Gastroesophageal sphincter (tissue), 4 donors: Measurements from ENCODE around the gene FAM234A. TPM values are rescaled to one million over a fixed set of nuclear protein-coding genes. Genes with fewer than 3 reads are reported as not detected.
"Not testable (repeated sequence)": the region's sequence is repeated elsewhere in the genome, so short reads cannot be mapped to it uniquely, and the experiment has no call there.

Experiments used
- ATAC-seq: fragments of 150-250 bp; one replicate; pipeline ENCODE4 v1.9.1; 2016; ENCODE audit warnings: mild to moderate bottlenecking, moderate library complexity
- H3K27ac ChIP-seq, 4 donors: fragments of 200-600 bp; sonication (generic) in 3 of 4; 1 replicate in 3 of 4; 2 replicates in 1 of 4; pipeline ENCODE4 v1.5.1; 2016 to 2019
- H3K27me3 ChIP-seq: fragments of 200-600 bp; sonication (generic); one replicate; pipeline ENCODE4 v1.5.1; 2019
- H3K36me3 ChIP-seq, 2 donors: fragments of 200-600 bp; sonication (generic); one replicate each; pipeline ENCODE4 v1.5.1; 2019; ENCODE audit warnings: control low read depth in 1 of 2
- H3K4me1 ChIP-seq, 3 donors: fragments of 200-600 bp; sonication (generic); 1 replicate in 2 of 3; 2 replicates in 1 of 3; pipeline ENCODE4 v1.5.1; 2016 to 2019; ENCODE audit warnings: control low read depth in 2 of 3
- H3K4me3 ChIP-seq, 2 donors: fragments of 200-600 bp; sonication (generic); one replicate each; pipeline ENCODE4 v1.5.1; 2019; ENCODE audit warnings: mild to moderate bottlenecking in 1 of 2, moderate library complexity in 1 of 2
- H3K9me3 ChIP-seq, 3 donors: fragments of 200-600 bp; sonication (generic); one replicate each; pipeline ENCODE4 v1.5.1; 2017 to 2019; ENCODE audit warnings: control low read depth in 2 of 3
- EP300 ChIP-seq: sonication (generic); formaldehyde crosslinking; IDR thresholded peaks from one replicate; pipeline ENCODE4 v1.6.1; 2017; ENCODE audit warnings: antibody characterized with exemption, mild to moderate bottlenecking
- POLR2A ChIP-seq, 2 donors: fragments of 450-650 bp; IDR thresholded peaks; one replicate each; pipeline ENCODE4 v1.6.1; 2017; ENCODE audit warnings: antibody characterized with exemption in 2 of 2, mild to moderate bottlenecking in 2 of 2, moderate library complexity in 1 of 2
- POLR2AphosphoS5 ChIP-seq: sonication (generic); formaldehyde crosslinking; IDR thresholded peaks from one replicate; pipeline ENCODE4 v1.6.1; 2017; ENCODE audit warnings: antibody characterized with exemption
- WGBS, 2 donors: methylation state at CpG; one replicate each; pipeline ENCODE4 v1.1.5; 2018; ENCODE audit warnings: low coverage in 1 of 2; 5-methylcytosine and 5-hydroxymethylcytosine counted together
- total RNA-seq, 4 donors: library from RNA; depleted of rRNA; stranded (reverse); fragments of >200 nt; gene quantifications; one replicate each; pipeline ENCODE4 v1.1.0, GENCODE V29; 2016
- TF ChIP-seq, protein P1 (sequence below), 4 experiments: fragments of 200-600 bp in 2 of 4; fragments of 450-650 bp in 2 of 4; sonication (generic) in 1 of 4; IDR thresholded peaks; one replicate each; pipeline ENCODE4 v1.5.1; 2017 to 2019; ENCODE audit warnings: antibody characterized with exemption in 4 of 4, mild to moderate bottlenecking in 2 of 4, moderate library complexity in 2 of 4

FAM234A gene
- total RNA-seq, 4 donors from 2014 or later: 54.5 to 123 (median 93.2) TPM

DNA sequence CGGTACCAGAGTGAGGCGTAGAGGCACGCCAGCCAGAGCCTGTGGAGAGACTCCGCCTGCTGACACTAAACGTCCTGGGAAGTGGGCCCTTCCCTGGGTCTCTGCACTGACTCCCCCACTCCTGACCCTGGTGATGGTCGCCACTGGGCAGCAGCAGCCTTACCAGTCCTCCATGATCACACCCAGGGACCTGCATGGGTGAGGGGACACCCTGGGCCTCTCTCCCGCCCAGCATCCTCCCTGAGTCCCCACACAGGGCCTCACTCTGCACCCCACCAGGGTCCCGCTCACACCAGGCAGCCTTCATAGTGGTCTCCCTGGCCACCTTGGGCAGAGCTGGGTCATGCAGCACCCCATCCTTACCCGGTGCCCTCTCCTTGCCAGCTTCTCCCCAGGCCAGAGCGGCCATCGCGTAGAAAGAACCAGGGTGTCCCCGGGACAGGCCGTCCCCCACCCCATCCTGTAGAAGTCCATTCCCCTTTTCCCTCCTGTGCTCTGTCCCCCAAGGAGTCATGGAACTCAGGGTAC lies 30.4 kb downstream of the FAM234A start:
- WGBS, 2 donors: 80% methylated on average over 4 of the region's 14 CpGs; no CpG with 5 or more reads in 1 of the 2 donors
- Histone ChIP-seq H3K9me3 (no peaks in the 10 kb centered on the region), H3K4me1 (no peaks in the 10 kb centered on the region), H3K27me3 (no peaks in the 10 kb centered on the region), H3K36me3 (peaks cover 0 to 58% of the 10 kb centered on the region in 2 donors), H3K4me3 (no peak overlapping the region), H3K27ac (no peak overlapping the region)
- TF ChIP-seq EP300 (no peak), POLR2AphosphoS5 (no peak), POLR2A (IDR thresholded peaks at IDR 0.05) (no peak)
- TF ChIP-seq, protein P1, sequence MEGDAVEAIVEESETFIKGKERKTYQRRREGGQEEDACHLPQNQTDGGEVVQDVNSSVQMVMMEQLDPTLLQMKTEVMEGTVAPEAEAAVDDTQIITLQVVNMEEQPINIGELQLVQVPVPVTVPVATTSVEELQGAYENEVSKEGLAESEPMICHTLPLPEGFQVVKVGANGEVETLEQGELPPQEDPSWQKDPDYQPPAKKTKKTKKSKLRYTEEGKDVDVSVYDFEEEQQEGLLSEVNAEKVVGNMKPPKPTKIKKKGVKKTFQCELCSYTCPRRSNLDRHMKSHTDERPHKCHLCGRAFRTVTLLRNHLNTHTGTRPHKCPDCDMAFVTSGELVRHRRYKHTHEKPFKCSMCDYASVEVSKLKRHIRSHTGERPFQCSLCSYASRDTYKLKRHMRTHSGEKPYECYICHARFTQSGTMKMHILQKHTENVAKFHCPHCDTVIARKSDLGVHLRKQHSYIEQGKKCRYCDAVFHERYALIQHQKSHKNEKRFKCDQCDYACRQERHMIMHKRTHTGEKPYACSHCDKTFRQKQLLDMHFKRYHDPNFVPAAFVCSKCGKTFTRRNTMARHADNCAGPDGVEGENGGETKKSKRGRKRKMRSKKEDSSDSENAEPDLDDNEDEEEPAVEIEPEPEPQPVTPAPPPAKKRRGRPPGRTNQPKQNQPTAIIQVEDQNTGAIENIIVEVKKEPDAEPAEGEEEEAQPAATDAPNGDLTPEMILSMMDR (IDR thresholded peaks at IDR 0.05): no peak
- no peak for ATAC-seq

DNA sequence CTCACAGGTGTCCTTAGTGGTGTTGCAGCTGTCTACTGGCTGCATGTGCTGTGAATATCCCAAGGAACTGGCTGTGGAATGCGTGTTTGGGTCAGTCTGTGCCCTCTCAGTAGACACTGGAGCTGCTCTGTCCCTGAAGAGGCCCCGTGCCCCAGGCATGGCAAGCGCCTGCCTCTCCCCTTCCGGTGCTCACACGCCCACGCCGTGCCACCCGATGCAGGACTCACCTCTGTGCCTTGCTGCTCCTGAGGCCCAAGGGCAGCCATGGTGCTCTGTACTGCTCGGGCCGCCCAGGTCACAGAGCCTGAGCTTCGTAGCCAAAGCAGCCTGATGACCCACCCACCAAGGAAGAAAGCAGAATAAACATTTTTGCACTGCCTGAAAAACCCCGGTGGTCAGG lies 31.1 kb downstream of the FAM234A start:
- 69% methylated on average over 8 of the region's 12 CpGs; no CpG with 5 or more reads in 1 of the 2 donors for WGBS, 2 donors

DNA sequence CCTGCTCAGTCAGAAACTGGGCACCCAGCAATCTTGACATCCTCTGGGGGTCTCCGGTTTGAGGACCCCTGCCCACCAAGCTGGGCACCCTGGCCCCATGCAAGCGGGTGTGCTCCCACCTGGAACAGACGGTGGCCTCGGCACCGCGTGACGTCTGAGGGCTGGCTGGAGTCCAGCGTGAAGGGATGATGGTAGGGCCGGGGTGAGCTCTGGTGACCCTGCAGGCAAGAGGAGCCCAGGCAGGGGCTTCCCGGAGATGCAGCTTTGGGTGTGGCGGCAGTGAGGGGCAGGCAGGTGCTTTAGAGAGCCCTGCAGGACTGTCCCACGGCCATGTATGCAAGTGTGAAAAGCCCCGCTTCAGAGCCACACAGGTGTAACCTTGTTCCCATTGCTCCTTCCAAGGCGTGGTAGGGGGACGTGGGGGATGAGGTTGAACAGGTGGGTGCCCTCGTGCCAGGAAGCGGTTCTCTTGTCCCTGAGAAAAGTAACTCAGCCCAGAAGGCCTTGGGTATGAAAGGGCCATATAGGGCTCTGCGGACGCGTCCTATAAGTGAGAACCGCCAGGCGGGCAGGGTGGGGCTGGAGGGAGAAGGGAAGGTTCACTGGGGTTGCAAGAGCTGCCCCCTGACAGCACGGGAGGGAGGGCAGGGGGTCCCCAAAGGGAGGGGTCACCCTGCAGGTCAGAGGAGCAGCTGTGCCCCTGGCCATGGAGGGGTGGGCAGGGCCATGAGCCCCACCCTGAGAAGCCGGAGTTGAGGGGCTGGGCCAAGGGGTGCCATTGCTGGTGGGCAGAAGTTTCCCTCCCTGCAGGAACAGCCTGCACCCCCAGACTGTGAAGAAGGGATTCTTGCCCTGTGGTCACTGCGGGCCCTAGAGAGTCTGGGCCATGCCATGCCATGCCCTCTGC lies 31.9 kb downstream of the FAM234A start:
- H3K4me1 ChIP-seq: no peaks in the 10 kb centered on the region
- 60 to 80% methylated on average over 1 to 2 of the region's 25 CpGs for WGBS, 2 donors
- H3K9me3 ChIP-seq: no peaks in the 10 kb centered on the region
- ATAC-seq: no peak
- TF ChIP-seq, protein P1 (IDR thresholded peaks at IDR 0.05): no peak
- no peak for TF ChIP-seq POLR2A (IDR thresholded peaks at IDR 0.05)
- H3K4me3 ChIP-seq: no peak overlapping the region
- peaks cover 0 to 44% of the 10 kb centered on the region in 2 donors for H3K36me3 ChIP-seq
- H3K27ac ChIP-seq: no peak overlapping the region
- H3K27me3 ChIP-seq: no peaks in the 10 kb centered on the region

More for the DNA sequence above, 31.1 kb downstream of the FAM234A start:
- Histone ChIP-seq H3K4me3 (no peak overlapping the region), H3K36me3 (peaks cover 0 to 52% of the 10 kb centered on the region in 2 donors), H3K27ac (no peak overlapping the region), H3K4me1 (no peaks in the 10 kb centered on the region), H3K27me3 (no peaks in the 10 kb centered on the region), H3K9me3 (no peaks in the 10 kb centered on the region)
- TF ChIP-seq POLR2AphosphoS5 (no peak), POLR2A (IDR thresholded peaks at IDR 0.05) (no peak), EP300 (no peak)
- TF ChIP-seq, protein P1 (IDR thresholded peaks at IDR 0.05): no peak
- no peak for ATAC-seq

DNA sequence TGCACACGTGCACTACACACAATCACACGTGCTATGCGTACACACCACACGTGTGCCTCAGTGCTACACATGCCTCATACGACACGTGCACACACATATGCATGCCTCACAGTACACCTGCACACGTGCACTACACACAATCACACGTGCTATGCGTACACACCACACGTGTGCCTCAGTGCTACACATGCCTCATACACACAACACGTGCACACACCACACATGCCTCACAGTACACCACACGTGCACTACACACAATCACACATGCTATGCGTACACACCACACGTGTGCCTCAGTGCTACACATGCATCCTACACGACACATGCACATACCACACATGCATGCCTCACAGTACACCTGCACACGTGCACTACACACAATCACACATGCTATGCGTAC lies 32.9 kb downstream of the FAM234A start:
- peaks cover 0 to 33% of the 10 kb centered on the region in 2 donors for H3K36me3 ChIP-seq
- H3K4me3 ChIP-seq, H3K9me3 ChIP-seq, H3K27ac ChIP-seq, H3K4me1 ChIP-seq, ATAC-seq, H3K27me3 ChIP-seq: not testable (repeated sequence)
- WGBS, 2 donors: 81 to 84% methylated on average over 16 to 17 of the region's 17 CpGs

DNA sequence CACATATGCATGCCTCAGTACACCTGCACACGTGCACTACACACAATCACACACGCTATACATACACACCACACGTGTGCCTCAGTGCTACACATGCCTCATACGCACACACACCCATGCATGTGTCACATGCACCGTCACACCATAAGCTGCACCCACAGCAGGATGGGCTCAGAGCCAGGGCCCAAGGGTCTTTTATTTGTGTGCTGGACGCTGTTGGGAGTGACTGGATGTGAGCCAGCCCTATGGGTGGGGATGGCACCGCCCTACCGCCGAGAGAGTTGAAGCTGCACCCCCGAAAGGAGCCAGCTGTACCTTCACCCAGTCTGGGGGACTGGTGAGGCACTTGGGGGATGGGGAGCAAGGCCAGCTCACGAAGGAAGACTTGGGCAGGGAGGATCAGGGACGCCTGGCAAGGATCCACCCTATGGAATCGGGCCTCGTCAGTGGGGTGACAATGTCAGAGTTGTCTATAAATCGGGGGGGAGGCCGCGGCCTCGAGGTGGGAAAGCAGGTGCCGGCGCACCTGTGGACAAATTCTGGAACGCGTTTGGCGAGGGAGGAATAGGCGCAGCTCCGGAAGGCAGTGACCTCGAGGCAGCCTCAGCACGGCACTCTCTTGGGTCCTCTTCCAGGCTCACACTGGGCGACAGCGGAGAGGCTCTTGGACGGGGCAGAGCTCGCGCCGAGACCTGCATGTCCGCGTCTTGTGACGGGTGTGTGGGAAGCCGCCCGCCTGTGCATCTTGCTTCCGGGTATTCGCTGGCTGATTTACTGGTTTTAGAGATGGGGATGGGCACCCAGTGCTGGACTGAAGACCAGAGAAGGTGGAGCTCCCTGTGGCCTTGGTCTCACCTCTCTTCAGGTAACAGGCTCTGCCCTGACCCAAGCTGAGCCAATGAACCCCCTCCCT lies 33.8 kb downstream of the FAM234A start:
- no peak overlapping the region for H3K4me3 ChIP-seq
- no peak for ATAC-seq

More for the DNA sequence above, 33.8 kb downstream of the FAM234A start:
- WGBS, 2 donors: 76% methylated on average over 18 of the region's 40 CpGs; no CpG with 5 or more reads in 1 of the 2 donors
- Histone ChIP-seq H3K36me3 (peaks cover 0 to 25% of the 10 kb centered on the region in 2 donors), H3K9me3 (no peaks in the 10 kb centered on the region), H3K27ac (no peak overlapping the region), H3K4me1 (no peaks in the 10 kb centered on the region), H3K27me3 (no peaks in the 10 kb centered on the region)
- TF ChIP-seq, protein P1 (IDR thresholded peaks at IDR 0.05): no peak
- TF ChIP-seq EP300 (no peak), POLR2A (IDR thresholded peaks at IDR 0.05) (no peak), POLR2AphosphoS5 (no peak)
